Measurements from ENCODE around the gene ZBTB7B. TPM values are rescaled to one million over a fixed set of nuclear protein-coding genes. Genes with fewer than 3 reads are reported as not detected.

ZBTB7B gene
- total and polyA plus RNA-seq, 9 of the 15 experiments (the other 6 are each of a cell fraction or from before 2014, with no cell fraction given): 0.04 to 46.5 (median 15.2) TPM

- TF ChIP-seq ATF2 (CRISPR knock-in tag; IDR thresholded peaks at IDR 0.05): no peak
- TF ChIP-seq MCM3 (IDR thresholded peaks at IDR 0.05): no peak
- no peak for TF ChIP-seq RCOR1 (IDR thresholded peaks at IDR 0.05; ENCODE audit: borderline replicate concordance in 1 of 2, low read depth in 2 of 2, low read length in 2 of 2)
- TF ChIP-seq RHOXF2B (CRISPR knock-in tag; conservative IDR thresholded peaks at IDR 0.05): no peak
- TF ChIP-seq ZBTB40 (IDR thresholded peaks at IDR 0.05): peak; percentile 82
- TF ChIP-seq ZBTB40 (CRISPR knock-in tag; IDR thresholded peaks at IDR 0.05): no peak
- TF ChIP-seq NCOR1 (IDR thresholded peaks at IDR 0.05): peak; percentile 42; the same call in 1 of the 2 replicates
- TF ChIP-seq PTRF (tag; IDR thresholded peaks at IDR 0.05): no peak
- no peak for TF ChIP-seq ZFP30 (CRISPR knock-in tag; IDR thresholded peaks at IDR 0.05; ENCODE audit: borderline replicate concordance)
- TF ChIP-seq NR2C2 (CRISPR knock-in tag; IDR thresholded peaks at IDR 0.05): no peak
- TF ChIP-seq NR2C2 (tag; IDR thresholded peaks at IDR 0.05): peak; percentile 37; the same call in 1 of the 2 replicates
- TF ChIP-seq CTCFL (IDR thresholded peaks at IDR 0.05; ENCODE audit: borderline replicate concordance, insufficient read depth, low read depth, low read length, poor library complexity, severe bottlenecking): no peak
These were observed 1.3 kb downstream of the ZBTB7B start (continued) for GRCh38 chr1:155003766-155004351.

Data from K562 (cell line).